Prostate gland (tissue), 2 donors: ENCODE measurements around the gene KIF26B.

Experiments
- POLR2A ChIP-seq: fragments of 450-650 bp; IDR thresholded peaks from one replicate; pipeline ENCODE4 v1.6.1; 2016; ENCODE audit warnings: antibody characterized with exemption, mild to moderate bottlenecking
- POLR2AphosphoS5 ChIP-seq: sonication (generic); formaldehyde crosslinking; IDR thresholded peaks from one replicate; pipeline ENCODE4 v1.6.1; 2017; ENCODE audit warnings: antibody characterized with exemption
- TF ChIP-seq, protein P1 (sequence below), 4 experiments: fragments of 200-600 bp in 2 of 4; fragments of 450-650 bp in 2 of 4; sonication (generic) in 2 of 4; IDR thresholded peaks; 1 replicate in 3 of 4; 2 replicates in 1 of 4; pipeline ENCODE4 v1.5.1; 2016 to 2019; ENCODE audit warnings: antibody characterized with exemption in 4 of 4, mild to moderate bottlenecking in 2 of 4, moderate library complexity in 2 of 4

DNA sequence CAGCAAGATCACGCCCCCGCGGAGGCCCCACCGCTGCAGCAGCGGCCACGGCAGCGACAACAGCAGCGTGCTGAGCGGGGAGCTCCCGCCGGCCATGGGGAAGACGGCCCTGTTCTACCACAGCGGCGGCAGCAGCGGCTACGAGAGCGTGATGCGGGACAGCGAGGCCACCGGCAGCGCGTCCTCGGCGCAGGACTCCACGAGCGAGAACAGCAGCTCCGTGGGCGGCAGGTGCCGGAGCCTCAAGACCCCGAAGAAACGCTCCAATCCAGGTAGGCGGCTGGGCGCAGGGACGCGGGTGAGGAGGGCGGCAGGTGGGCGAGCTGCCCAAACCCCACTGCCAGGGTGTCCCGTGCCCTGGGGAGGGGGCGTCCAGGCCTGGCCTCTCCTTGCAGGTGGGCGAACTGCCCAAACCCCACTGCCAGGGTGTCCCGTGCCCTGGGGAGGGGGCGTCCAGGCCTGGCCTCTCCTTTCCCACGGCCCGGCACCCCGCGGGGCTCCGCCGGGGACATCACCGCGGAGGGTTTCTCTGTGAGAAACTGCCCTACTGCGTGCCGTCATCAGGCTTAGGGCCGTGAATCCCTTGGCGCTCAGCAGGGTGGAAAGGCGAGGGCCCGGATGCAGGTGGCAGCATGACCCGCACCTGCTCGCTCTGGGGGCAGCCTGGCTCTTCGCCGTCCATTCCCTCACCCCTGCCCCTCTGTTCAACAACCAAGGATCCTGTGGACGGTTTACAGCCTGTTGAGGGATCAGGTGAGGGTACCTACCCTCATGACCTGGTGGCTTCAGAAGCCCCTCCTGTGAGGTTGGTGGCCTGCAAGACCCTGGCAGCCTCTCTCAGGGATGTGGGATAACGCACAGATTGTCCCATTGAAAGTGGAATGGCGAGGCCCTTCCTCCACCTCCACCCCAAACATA lies 534.0 kb downstream of the KIF26B start:
- TF ChIP-seq POLR2AphosphoS5 = no peak
- TF ChIP-seq, protein P1, sequence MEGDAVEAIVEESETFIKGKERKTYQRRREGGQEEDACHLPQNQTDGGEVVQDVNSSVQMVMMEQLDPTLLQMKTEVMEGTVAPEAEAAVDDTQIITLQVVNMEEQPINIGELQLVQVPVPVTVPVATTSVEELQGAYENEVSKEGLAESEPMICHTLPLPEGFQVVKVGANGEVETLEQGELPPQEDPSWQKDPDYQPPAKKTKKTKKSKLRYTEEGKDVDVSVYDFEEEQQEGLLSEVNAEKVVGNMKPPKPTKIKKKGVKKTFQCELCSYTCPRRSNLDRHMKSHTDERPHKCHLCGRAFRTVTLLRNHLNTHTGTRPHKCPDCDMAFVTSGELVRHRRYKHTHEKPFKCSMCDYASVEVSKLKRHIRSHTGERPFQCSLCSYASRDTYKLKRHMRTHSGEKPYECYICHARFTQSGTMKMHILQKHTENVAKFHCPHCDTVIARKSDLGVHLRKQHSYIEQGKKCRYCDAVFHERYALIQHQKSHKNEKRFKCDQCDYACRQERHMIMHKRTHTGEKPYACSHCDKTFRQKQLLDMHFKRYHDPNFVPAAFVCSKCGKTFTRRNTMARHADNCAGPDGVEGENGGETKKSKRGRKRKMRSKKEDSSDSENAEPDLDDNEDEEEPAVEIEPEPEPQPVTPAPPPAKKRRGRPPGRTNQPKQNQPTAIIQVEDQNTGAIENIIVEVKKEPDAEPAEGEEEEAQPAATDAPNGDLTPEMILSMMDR (IDR thresholded peaks at IDR 0.05) = no peak
- TF ChIP-seq POLR2A = no peak
